Caco-2 (cell line): ENCODE data around the gene NAT9. TPM values are rescaled to one million over a fixed set of nuclear protein-coding genes. Genes with fewer than 3 reads are reported as not detected.
A peak's percentile ranks its signal among the peaks of the same experiment; 100 is the strongest.

Experiments
- BruUV-seq: library from RNA; stranded (reverse); fragments of 400-500 nt; replicated peaks from 2 replicates; lab custom pipeline; 2021; lab: Mats Ljungman, UMichigan
- CTCF ChIA-PET: fragments of 300-600 bp; sonication (Branson Sonifier 250); formaldehyde crosslinking; loops from one replicate; lab custom pipeline; 2022; ENCODE audit warnings: antibody characterized with exemption; lab: Charles Lee
- POLR2A ChIA-PET: fragments of 300-600 bp; sonication (Branson Sonifier 250); formaldehyde crosslinking; loops from one replicate; lab custom pipeline; 2022; ENCODE audit warnings: antibody characterized with exemption; lab: Charles Lee
- DNase-seq, 2 experiments: peaks; one replicate each; pipeline versions ENCODE4 v3.0.0 to v3.0.0-alpha.2; 2020 to 2022
- H3K27me3 ChIP-seq: replicated peaks from 2 replicates; pipeline ENCODE4 v1.6.0; 2011; ENCODE audit warnings: low read length; ENCODE audit not compliant: control insufficient read depth, insufficient read depth
- H3K36me3 ChIP-seq: 2 replicates; pipeline ENCODE4 v1.5.1; 2011; ENCODE audit warnings: low read length; ENCODE audit not compliant: control insufficient read depth, insufficient read depth
- H3K4me1 ChIP-seq: fragments of 250-450 bp; sonication (Bioruptor Pico); 2 replicates; pipeline ENCODE4 v1.5.1; 2020; ENCODE audit warnings: mild to moderate bottlenecking
- H3K4me3 ChIP-seq: 2 replicates; pipeline ENCODE4 v1.5.1; 2011; ENCODE audit warnings: low read depth, mild to moderate bottlenecking, control low read depth, low read length
- H3K9me3 ChIP-seq: fragments of 250-450 bp; sonication (Bioruptor Pico); 2 replicates; pipeline ENCODE4 v1.5.1; 2020; ENCODE audit warnings: mild to moderate bottlenecking, moderate library complexity
- H3K27ac Mint-ChIP-seq: one replicate; pipeline ENCODE4 v1.8.0; 2022; ENCODE audit warnings: mixed read lengths; ENCODE audit not compliant: unreplicated experiment
- H3K27me3 Mint-ChIP-seq: one replicate; pipeline ENCODE4 v1.8.0; 2022; ENCODE audit warnings: mixed read lengths; ENCODE audit not compliant: insufficient read depth, unreplicated experiment
- H3K36me3 Mint-ChIP-seq: one replicate; pipeline ENCODE4 v1.8.0; 2022; ENCODE audit warnings: mild to moderate bottlenecking, mixed read lengths; ENCODE audit not compliant: insufficient read depth, unreplicated experiment
- H3K4me1 Mint-ChIP-seq: one replicate; pipeline ENCODE4 v1.8.0; 2022; ENCODE audit warnings: low read depth, mixed read lengths; ENCODE audit not compliant: unreplicated experiment
- H3K4me3 Mint-ChIP-seq: one replicate; pipeline ENCODE4 v1.8.0; 2022; ENCODE audit warnings: mild to moderate bottlenecking, moderate library complexity, mixed read lengths; ENCODE audit not compliant: unreplicated experiment
- H3K9me3 Mint-ChIP-seq: one replicate; pipeline ENCODE4 v1.8.0; 2022; ENCODE audit warnings: mixed read lengths; ENCODE audit not compliant: unreplicated experiment
- intact Hi-C: fragments of 100-400 bp; cut with micrococcal nuclease; formaldehyde crosslinking; loops from one replicate; pipeline ENCODE4 v1.10.0; 2022; ENCODE audit not compliant: unreplicated experiment
- total RNA-seq: library from RNA; stranded (reverse); gene quantifications from 2 replicates; pipeline ENCODE4 v1.2.3, GENCODE V29; 2022
- TF ChIP-seq, protein P1 (sequence below), 2 experiments: fragments of 200-600 bp in 1 of 2; IDR thresholded peaks; 1 replicate in 1 of 2; 2 replicates in 1 of 2; pipeline versions ENCODE4 v1.5.1 to v1.8.0; 2011 to 2022; ENCODE audit warnings: antibody characterized with exemption in 1 of 2, control low read depth in 1 of 2, inconsistent platforms in 1 of 2, low read depth in 1 of 2, low read length in 1 of 2, mild to moderate bottlenecking in 1 of 2, moderate library complexity in 1 of 2; ENCODE audit not compliant: insufficient read depth in 1 of 2, severe bottlenecking in 1 of 2, unreplicated experiment in 1 of 2

NAT9 gene
- total RNA-seq, 1 experiment from 2014 or later, result 84.5 TPM

DNA sequence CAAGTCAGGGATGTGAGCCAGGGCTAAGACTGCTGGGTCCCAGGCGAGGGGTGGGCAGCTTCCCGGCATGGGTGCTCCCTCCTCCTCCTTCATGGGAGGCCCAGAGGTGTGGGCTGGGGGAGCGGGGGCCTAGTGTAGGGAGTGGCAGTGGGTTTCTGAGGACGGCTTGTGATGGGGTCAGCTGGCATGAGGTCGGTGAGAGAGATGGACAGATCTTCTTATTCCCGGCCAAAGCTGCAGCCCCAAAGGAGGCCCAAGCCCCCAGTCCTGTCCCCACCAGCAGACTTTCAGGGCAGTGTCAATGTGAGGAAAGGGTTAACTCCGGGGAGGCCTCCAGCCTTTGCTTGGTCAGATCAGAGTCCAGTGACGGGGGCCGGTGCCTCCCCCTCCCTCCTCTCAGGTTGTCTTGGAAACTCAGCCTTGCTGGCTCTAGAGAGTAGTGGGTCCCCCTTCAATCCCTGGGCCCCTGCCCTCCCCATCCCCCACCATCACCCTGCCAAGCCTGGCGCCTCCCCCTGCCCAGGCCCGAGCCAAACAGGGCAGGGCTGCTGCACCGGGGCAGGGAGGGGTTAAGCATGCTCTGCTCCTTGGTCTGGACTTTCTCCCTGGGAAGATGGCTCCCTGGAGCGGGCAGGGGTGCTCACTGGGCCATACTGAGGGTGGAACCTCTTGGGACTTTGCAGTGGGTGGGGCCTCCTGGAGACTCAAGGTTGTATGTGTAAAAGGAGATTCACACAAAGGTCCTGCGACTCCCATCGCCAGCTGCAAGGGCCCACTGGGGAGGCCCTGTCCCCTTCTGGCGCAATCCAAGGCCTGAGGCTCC, 12.4 kb downstream of the NAT9 start:
- peak overlapping the region; percentile 60 for H3K27ac Mint-ChIP-seq
- intact Hi-C loops, result no loop called here
- H3K36me3 ChIP-seq, result peaks cover 4% of the 10 kb centered on the region
- CTCF ChIA-PET, result interaction anchor here (0.6 to 3.1 kb wide), 8 partner anchors 10 to 106 kb away, joined by 3 to 18 read pairs (median 6); partner anchors contain the start of genes NAT9 and RAB37
- peak; percentile 95 to 98 for DNase-seq
- BruUV-seq, result no TSS peak
- H3K4me3 Mint-ChIP-seq, result peak overlapping the region; percentile 39
- peak overlapping the region; percentile 29 for H3K4me3 ChIP-seq
- no peaks in the 10 kb centered on the region for H3K27me3 ChIP-seq
- no peaks in the 10 kb centered on the region for H3K27me3 Mint-ChIP-seq
- H3K36me3 Mint-ChIP-seq, result peaks cover 58% of the 10 kb centered on the region
- TF ChIP-seq, protein P1, sequence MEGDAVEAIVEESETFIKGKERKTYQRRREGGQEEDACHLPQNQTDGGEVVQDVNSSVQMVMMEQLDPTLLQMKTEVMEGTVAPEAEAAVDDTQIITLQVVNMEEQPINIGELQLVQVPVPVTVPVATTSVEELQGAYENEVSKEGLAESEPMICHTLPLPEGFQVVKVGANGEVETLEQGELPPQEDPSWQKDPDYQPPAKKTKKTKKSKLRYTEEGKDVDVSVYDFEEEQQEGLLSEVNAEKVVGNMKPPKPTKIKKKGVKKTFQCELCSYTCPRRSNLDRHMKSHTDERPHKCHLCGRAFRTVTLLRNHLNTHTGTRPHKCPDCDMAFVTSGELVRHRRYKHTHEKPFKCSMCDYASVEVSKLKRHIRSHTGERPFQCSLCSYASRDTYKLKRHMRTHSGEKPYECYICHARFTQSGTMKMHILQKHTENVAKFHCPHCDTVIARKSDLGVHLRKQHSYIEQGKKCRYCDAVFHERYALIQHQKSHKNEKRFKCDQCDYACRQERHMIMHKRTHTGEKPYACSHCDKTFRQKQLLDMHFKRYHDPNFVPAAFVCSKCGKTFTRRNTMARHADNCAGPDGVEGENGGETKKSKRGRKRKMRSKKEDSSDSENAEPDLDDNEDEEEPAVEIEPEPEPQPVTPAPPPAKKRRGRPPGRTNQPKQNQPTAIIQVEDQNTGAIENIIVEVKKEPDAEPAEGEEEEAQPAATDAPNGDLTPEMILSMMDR (IDR thresholded peaks at IDR 0.05; ENCODE audit: insufficient read depth in 1 of 2, low read depth in 1 of 2, low read length in 1 of 2, severe bottlenecking in 1 of 2, unreplicated experiment in 1 of 2), result peak in 1 of 2 experiments; percentile 7
- peaks cover 76% of the 10 kb centered on the region for H3K4me1 ChIP-seq
- no peaks in the 10 kb centered on the region for H3K9me3 ChIP-seq
- H3K9me3 Mint-ChIP-seq, result no peaks in the 10 kb centered on the region
- POLR2A ChIA-PET, result interaction anchor here (1.2 to 1.6 kb wide), 3 partner anchors 10 to 14 kb away, joined by 3 to 5 read pairs (median 4); no protein-coding TSS in a partner anchor
- H3K4me1 Mint-ChIP-seq, result peaks cover 36% of the 10 kb centered on the region

DNA sequence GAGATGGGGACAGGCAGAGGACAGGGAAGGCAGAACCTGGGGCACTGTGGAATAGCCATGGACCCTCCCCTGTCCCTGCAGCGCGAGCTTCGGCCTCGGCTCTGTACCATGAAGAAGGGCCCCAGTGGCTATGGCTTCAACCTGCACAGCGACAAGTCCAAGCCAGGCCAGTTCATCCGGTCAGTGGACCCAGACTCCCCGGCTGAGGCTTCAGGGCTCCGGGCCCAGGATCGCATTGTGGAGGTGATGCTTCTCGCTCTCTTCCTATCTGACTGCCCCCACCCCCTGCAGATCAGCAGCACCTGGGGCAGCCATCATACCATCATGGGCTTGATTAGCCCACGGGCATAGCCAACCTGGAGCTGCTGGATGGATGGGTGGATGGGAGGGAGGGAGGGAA, 14.2 kb downstream of the NAT9 start:
- Histone ChIP-seq H3K4me3 (no peak overlapping the region), H3K36me3 (no peaks in the 10 kb centered on the region; the same call in none of the 2 replicates)
- POLR2A ChIA-PET, result no interaction called here

DNA sequence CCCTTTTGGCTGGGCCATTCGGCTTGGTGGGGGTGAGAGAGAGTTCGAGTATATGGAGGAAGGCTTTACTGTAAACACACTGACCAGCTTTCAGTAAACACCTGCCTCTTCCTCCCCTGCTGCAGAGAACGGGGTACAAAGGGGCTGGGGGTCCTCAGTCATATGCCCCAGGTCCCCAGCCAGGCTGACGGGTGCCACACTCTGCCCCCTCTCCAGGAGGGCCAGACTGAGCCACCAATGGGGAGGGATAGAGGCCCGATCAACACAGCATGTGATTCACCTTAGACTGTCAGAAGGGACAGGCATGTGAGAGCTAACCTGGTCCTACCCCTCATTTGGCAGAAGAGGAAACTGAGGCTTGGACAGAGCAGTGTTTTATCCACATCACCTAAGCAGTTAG, 14.7 kb downstream of the NAT9 start:
- no peaks in the 10 kb centered on the region; the same call in none of the 2 replicates for H3K36me3 ChIP-seq
- H3K4me3 ChIP-seq, result no peak overlapping the region
- no peaks in the 10 kb centered on the region for H3K9me3 Mint-ChIP-seq
- H3K27me3 Mint-ChIP-seq, result no peaks in the 10 kb centered on the region
- no peaks in the 10 kb centered on the region for H3K9me3 ChIP-seq
- H3K4me3 Mint-ChIP-seq, result peak overlapping the region; percentile 16
- H3K27ac Mint-ChIP-seq, result peak overlapping the region; percentile 94
- intact Hi-C loops, result loop anchor here (2.0 kb wide), 1 partner anchor 15 kb away; the partner anchor contains the start of gene NAT9
- TF ChIP-seq, protein P1 (IDR thresholded peaks at IDR 0.05; ENCODE audit: insufficient read depth in 1 of 2, low read depth in 1 of 2, low read length in 1 of 2, severe bottlenecking in 1 of 2, unreplicated experiment in 1 of 2), result no peak
- POLR2A ChIA-PET, result no interaction called here
- peaks cover 35% of the 10 kb centered on the region for H3K4me1 Mint-ChIP-seq
- CTCF ChIA-PET, result interaction anchor here (3.3 to 5.0 kb wide), 2 partner anchors 9 to 13 kb away, joined by 25 to 102 read pairs; partner anchors contain the start of gene NHERF1
- no TSS peak for BruUV-seq
- peaks cover 40% of the 10 kb centered on the region for H3K36me3 Mint-ChIP-seq
- no peaks in the 10 kb centered on the region for H3K27me3 ChIP-seq
- no peak for DNase-seq
- peaks cover 94% of the 10 kb centered on the region for H3K4me1 ChIP-seq

More for the DNA sequence above, 14.2 kb downstream of the NAT9 start:
- peaks cover 35% of the 10 kb centered on the region for H3K4me1 Mint-ChIP-seq
- no peak overlapping the region for H3K4me3 Mint-ChIP-seq
- intact Hi-C loops, result loop anchor here (2.0 kb wide), 1 partner anchor 15 kb away; the partner anchor contains the start of gene NAT9
- Histone ChIP-seq H3K9me3 (no peaks in the 10 kb centered on the region), H3K27me3 (no peaks in the 10 kb centered on the region), H3K4me1 (peaks cover 94% of the 10 kb centered on the region)
- no peaks in the 10 kb centered on the region for H3K27me3 Mint-ChIP-seq
- no peaks in the 10 kb centered on the region for H3K9me3 Mint-ChIP-seq
- peak overlapping the region; percentile 94 for H3K27ac Mint-ChIP-seq
- TF ChIP-seq, protein P1 (IDR thresholded peaks at IDR 0.05; ENCODE audit: insufficient read depth in 1 of 2, low read depth in 1 of 2, low read length in 1 of 2, severe bottlenecking in 1 of 2, unreplicated experiment in 1 of 2), result no peak
- no TSS peak for BruUV-seq
- no peak for DNase-seq
- peaks cover 45% of the 10 kb centered on the region for H3K36me3 Mint-ChIP-seq
- CTCF ChIA-PET, result interaction anchor here (0.6 to 1.4 kb wide), 2 partner anchors 18 to 447 kb away, joined by 3 to 4 read pairs; no protein-coding TSS in a partner anchor
